GM18870 (cell line): ENCODE data around the gene FN3KRP.

Source experiments
- ATAC-seq: cut with Tn5 transposase; IDR thresholded peaks from one replicate; pipeline ENCODE4 v1.9.1; 2021; ENCODE audit warnings: moderate library complexity; ENCODE audit not compliant: unreplicated experiment

Gene FN3KRP

GRCh38 chr17:82716203-82717010 lies at the start of gene FN3KRP:
FN3KRP (plus strand) TSS chr17:82716706; CDS start chr17:82716756, 50 bp downstream.
- ATAC-seq, result no peak

GRCh38 chr17:82666931-82667667 lies 49.4 kb upstream of the FN3KRP start:
- no peak for ATAC-seq

- no peak for ATAC-seq
Observed at GRCh38 chr17:82667668-82668000, 48.9 kb upstream of the FN3KRP start.

GRCh38 chr17:82668024-82668630 lies 48.4 kb upstream of the FN3KRP start:
- ATAC-seq, result no peak

GRCh38 chr17:82668631-82669099 lies 47.8 kb upstream of the FN3KRP start:
- ATAC-seq, result no peak

- no peak for ATAC-seq
Observed at GRCh38 chr17:82670661-82671450, 45.6 kb upstream of the FN3KRP start.

GRCh38 chr17:82674656-82675475 lies 41.6 kb upstream of the FN3KRP start:
- no peak for ATAC-seq

GRCh38 chr17:82675476-82676245 lies 40.8 kb upstream of the FN3KRP start:
- ATAC-seq, result no peak

- ATAC-seq, result no peak
Observed at GRCh38 chr17:82677353-82677925, 39.1 kb upstream of the FN3KRP start.

GRCh38 chr17:82678265-82678891 lies 38.1 kb upstream of the FN3KRP start:
- ATAC-seq, result no peak

- ATAC-seq, result no peak
Observed at GRCh38 chr17:82679586-82680465, 36.7 kb upstream of the FN3KRP start.

GRCh38 chr17:82681547-82681946 lies 35.0 kb upstream of the FN3KRP start:
- no peak for ATAC-seq

- no peak for ATAC-seq
Observed at GRCh38 chr17:82683534-82683933, 33.0 kb upstream of the FN3KRP start.

GRCh38 chr17:82684228-82684841 lies 32.2 kb upstream of the FN3KRP start:
- ATAC-seq, result no peak

GRCh38 chr17:82685291-82685690 lies 31.2 kb upstream of the FN3KRP start:
- no peak for ATAC-seq

- ATAC-seq, result no peak
Observed at GRCh38 chr17:82686366-82687324, 29.9 kb upstream of the FN3KRP start.
